ENCODE measurements around the gene SLC5A3. TPM values are rescaled to one million over a fixed set of nuclear protein-coding genes. Genes with fewer than 3 reads are reported as not detected.

Gene SLC5A3
- polyA plus RNA-seq, 3 donors = 1.2 to 3.3 (median 1.6) TPM

- Mint-ChIP-seq H3K4me3 (no peak overlapping the region), H3K4me1 (peaks cover 8% of the 10 kb centered on the region), H3K36me3 (peaks cover 33 to 36% of the 10 kb centered on the region in 2 donors), H3K27me3 (ENCODE audit: low read depth in 3 of 3) (no peaks in the 10 kb centered on the region), H3K9me3 (peaks cover 0 to 2% (median 0%) of the 10 kb centered on the region in 7 donors), H3K27ac (no peak overlapping the region)
- no peaks in the 10 kb centered on the region for H3K27me3 ChIP-seq (ENCODE audit: control insufficient read depth in 2 of 2, insufficient read depth in 2 of 2, low read length in 2 of 2)
- H2AFZ ChIP-seq (ENCODE audit: insufficient read depth, low read depth, low read length, poor library complexity, severe bottlenecking) = no peak overlapping the region
- H4K20me1 ChIP-seq (ENCODE audit: insufficient read depth, low read length) = peaks cover 87% of the 10 kb centered on the region
- no peak overlapping the region for H3K9ac ChIP-seq (ENCODE audit: insufficient read depth, low read length, poor library complexity, severe bottlenecking)
- no peak for DNase-seq
- H3K4me2 ChIP-seq (replicated peaks; ENCODE audit: extremely low read depth, low read length, poor library complexity, severe bottlenecking) = no peak overlapping the region
- peaks cover 0 to 66% of the 10 kb centered on the region in 2 donors for H3K36me3 ChIP-seq (replicated peaks in 1 of 2; ENCODE audit: control insufficient read depth in 1 of 2, insufficient read depth in 2 of 2, low read length in 2 of 2)
- no peak overlapping the region for H3K27ac ChIP-seq (ENCODE audit: low read depth in 1 of 2, low read length in 2 of 2)
- 80% methylated on average over 1 of the region's 2 CpGs for WGBS (ENCODE audit: insufficient coverage)
- peaks cover 90% of the 10 kb centered on the region for H3K79me2 ChIP-seq (ENCODE audit: insufficient read depth, low read length)
- TF ChIP-seq CTCF (IDR thresholded peaks at IDR 0.05) = no peak
- no peak overlapping the region for H3K4me3 ChIP-seq (replicated peaks in 1 of 3; ENCODE audit: low read depth in 2 of 3, low read length in 3 of 3)
- intact Hi-C loops (cut with micrococcal nuclease) = no loop called here
- no peaks in the 10 kb centered on the region for H3K4me1 ChIP-seq (ENCODE audit: control insufficient read depth in 1 of 2, insufficient read depth in 2 of 2, low read length in 2 of 2)
- H3K9me3 ChIP-seq (replicated peaks in 1 of 2; ENCODE audit: control insufficient read depth in 1 of 2, insufficient read depth in 1 of 2, low read length in 2 of 2) = no peaks in the 10 kb centered on the region
Observed at GRCh38 chr21:34085129-34085528, 11.8 kb downstream of the SLC5A3 start.

DNA sequence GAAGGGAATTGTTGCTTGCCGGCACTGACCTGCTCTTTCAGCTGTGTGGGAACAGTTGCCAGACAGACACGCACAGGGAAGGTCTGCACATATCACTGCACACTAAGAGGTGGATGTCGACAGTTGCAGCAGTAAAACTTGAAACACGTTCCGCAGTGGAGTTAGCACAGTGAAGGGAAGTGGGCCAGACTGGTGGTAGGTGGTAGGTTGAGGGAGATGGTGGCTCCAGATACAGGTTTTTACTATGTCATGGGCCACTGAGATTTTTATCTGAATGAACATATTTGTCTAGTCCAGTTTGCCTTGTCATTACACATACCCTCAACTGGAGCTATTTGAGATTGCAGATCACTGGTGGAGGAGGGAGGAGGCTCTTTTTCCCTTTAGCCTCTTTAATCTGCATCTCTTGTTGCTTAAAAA, 13.5 kb downstream of the SLC5A3 start:
- no peak for DNase-seq
- TF ChIP-seq CTCF (IDR thresholded peaks at IDR 0.05) = no peak

More for the DNA sequence above, 13.5 kb downstream of the SLC5A3 start:
- Histone ChIP-seq H3K9ac (ENCODE audit: insufficient read depth, low read length, poor library complexity, severe bottlenecking) (no peak overlapping the region), H3K4me1 (ENCODE audit: control insufficient read depth in 1 of 2, insufficient read depth in 2 of 2, low read length in 2 of 2) (no peaks in the 10 kb centered on the region), H3K27me3 (ENCODE audit: control insufficient read depth in 2 of 2, insufficient read depth in 2 of 2, low read length in 2 of 2) (no peaks in the 10 kb centered on the region), H4K20me1 (ENCODE audit: insufficient read depth, low read length) (peaks cover 92% of the 10 kb centered on the region), H2AFZ (ENCODE audit: insufficient read depth, low read depth, low read length, poor library complexity, severe bottlenecking) (no peak overlapping the region), H3K4me3 (replicated peaks in 1 of 3; ENCODE audit: low read depth in 2 of 3, low read length in 3 of 3) (no peak overlapping the region), H3K9me3 (replicated peaks in 1 of 2; ENCODE audit: control insufficient read depth in 1 of 2, insufficient read depth in 1 of 2, low read length in 2 of 2) (no peaks in the 10 kb centered on the region), H3K27ac (ENCODE audit: low read depth in 1 of 2, low read length in 2 of 2) (no peak overlapping the region), H3K36me3 (replicated peaks in 1 of 2; ENCODE audit: control insufficient read depth in 1 of 2, insufficient read depth in 2 of 2, low read length in 2 of 2) (peaks cover 0 to 54% of the 10 kb centered on the region in 2 donors), H3K79me2 (ENCODE audit: insufficient read depth, low read length) (peaks cover 96% of the 10 kb centered on the region), H3K4me2 (replicated peaks; ENCODE audit: extremely low read depth, low read length, poor library complexity, severe bottlenecking) (no peak overlapping the region)
- intact Hi-C loops (cut with micrococcal nuclease) = no loop called here
- 97% methylated on average over 5 of the region's 5 CpGs for WGBS (ENCODE audit: insufficient coverage)
- Mint-ChIP-seq H3K4me3 (no peak overlapping the region), H3K27ac (no peak overlapping the region), H3K27me3 (ENCODE audit: low read depth in 3 of 3) (no peaks in the 10 kb centered on the region), H3K9me3 (no peaks in the 10 kb centered on the region), H3K4me1 (peaks cover 10% of the 10 kb centered on the region), H3K36me3 (peaks cover 22 to 27% of the 10 kb centered on the region in 2 donors)

All from CD14-positive monocyte (primary cell).